MG63 (cell line): Measurements from ENCODE around the gene ATF2. TPM values are rescaled to one million over a fixed set of nuclear protein-coding genes. Genes with fewer than 3 reads are reported as not detected.

Experiments used
- DNase-seq: peaks from one replicate; pipeline ENCODE4 v3.0.0-alpha.2; 2020
- H3K27me3 ChIP-seq: fragments of 250-450 bp; sonication (Bioruptor Pico); 2 replicates; pipeline ENCODE4 v1.5.1; 2020; ENCODE audit warnings: mild to moderate bottlenecking, moderate library complexity
- H3K36me3 ChIP-seq: fragments of 250-450 bp; sonication (Bioruptor Pico); 2 replicates; pipeline ENCODE4 v1.5.1; 2020; ENCODE audit warnings: mild to moderate bottlenecking, moderate library complexity
- H3K4me3 ChIP-seq: fragments of 250-450 bp; sonication (Bioruptor Pico); 2 replicates; pipeline ENCODE4 v1.5.1; 2020; ENCODE audit warnings: mild to moderate bottlenecking, moderate library complexity
- H3K9me3 ChIP-seq: fragments of 250-450 bp; sonication (Bioruptor Pico); 2 replicates; pipeline ENCODE4 v1.5.1; 2020; ENCODE audit warnings: mild to moderate bottlenecking, moderate library complexity
- total RNA-seq: library from RNA; depleted of rRNA; stranded (reverse); fragments of >200 nt; shearing (Covaris generic); gene quantifications from 2 replicates; pipeline ENCODE4 v1.2.3, GENCODE V29; 2014; ENCODE audit warnings: low replicate concordance

Gene ATF2
- total RNA-seq, 1 experiment from 2014 or later, result 18.4 TPM

GRCh38 chr2:175170659-175171304 is 2.8 kb upstream of the ATF2 start:
- Histone ChIP-seq H3K27me3 (no peaks in the 10 kb centered on the region), H3K36me3 (peaks cover 2% of the 10 kb centered on the region), H3K9me3 (no peaks in the 10 kb centered on the region), H3K4me3 (no peak overlapping the region)
- DNase-seq, result no peak

- peak overlapping the region; percentile 99 for H3K4me3 ChIP-seq
- no peaks in the 10 kb centered on the region for H3K27me3 ChIP-seq
- no peaks in the 10 kb centered on the region for H3K9me3 ChIP-seq
- no peak for DNase-seq
- H3K36me3 ChIP-seq, result peaks cover 5% of the 10 kb centered on the region
These were observed 1.2 kb upstream of the ATF2 start for GRCh38 chr2:175169191-175169590.

- Histone ChIP-seq H3K9me3 (no peaks in the 10 kb centered on the region), H3K4me3 (peak overlapping the region; percentile 99), H3K36me3 (peaks cover 5% of the 10 kb centered on the region), H3K27me3 (no peaks in the 10 kb centered on the region)
- DNase-seq, result no peak
These were observed 552 bp upstream of the ATF2 start for GRCh38 chr2:175168564-175168945.

- peak overlapping the region; percentile 99 for H3K4me3 ChIP-seq
- H3K27me3 ChIP-seq, result no peaks in the 10 kb centered on the region
- no peaks in the 10 kb centered on the region for H3K9me3 ChIP-seq
- H3K36me3 ChIP-seq, result peaks cover 5% of the 10 kb centered on the region
- peak; percentile 58 for DNase-seq
These were observed 769 bp downstream of the ATF2 start for GRCh38 chr2:175167076-175167791.

GRCh38 chr2:175166216-175166824 is 1.7 kb downstream of the ATF2 start:
- no peaks in the 10 kb centered on the region for H3K9me3 ChIP-seq

GRCh38 chr2:175164235-175164634 is 3.8 kb downstream of the ATF2 start:
- Histone ChIP-seq H3K9me3 (no peaks in the 10 kb centered on the region), H3K27me3 (no peaks in the 10 kb centered on the region)
- no peak for DNase-seq

More at GRCh38 chr2:175166216-175166824, 1.7 kb downstream of the ATF2 start:
- no peaks in the 10 kb centered on the region for H3K27me3 ChIP-seq
- DNase-seq, result no peak
- H3K36me3 ChIP-seq, result peaks cover 5% of the 10 kb centered on the region
- peak overlapping the region; percentile 99 for H3K4me3 ChIP-seq

GRCh38 chr2:175158894-175159293 is 9.1 kb downstream of the ATF2 start:
- Histone ChIP-seq H3K4me3 (no peak overlapping the region), H3K36me3 (peaks cover 17% of the 10 kb centered on the region), H3K9me3 (no peaks in the 10 kb centered on the region), H3K27me3 (no peaks in the 10 kb centered on the region)
- no peak for DNase-seq

More at GRCh38 chr2:175164235-175164634, 3.8 kb downstream of the ATF2 start:
- Histone ChIP-seq H3K36me3 (peaks cover 14% of the 10 kb centered on the region), H3K4me3 (no peak overlapping the region)

GRCh38 chr2:175156534-175156933 is 11.5 kb downstream of the ATF2 start:
- peak; percentile 19 for DNase-seq
- H3K4me3 ChIP-seq, result no peak overlapping the region
- no peaks in the 10 kb centered on the region for H3K9me3 ChIP-seq
- no peaks in the 10 kb centered on the region for H3K27me3 ChIP-seq
- peaks cover 17% of the 10 kb centered on the region for H3K36me3 ChIP-seq

- Histone ChIP-seq H3K27me3 (no peaks in the 10 kb centered on the region), H3K36me3 (peaks cover 18% of the 10 kb centered on the region), H3K9me3 (no peaks in the 10 kb centered on the region), H3K4me3 (no peak overlapping the region)
- peak; percentile 18 for DNase-seq
These were observed 13.3 kb downstream of the ATF2 start for GRCh38 chr2:175154661-175155082.

- Histone ChIP-seq H3K9me3 (no peaks in the 10 kb centered on the region), H3K27me3 (no peaks in the 10 kb centered on the region), H3K4me3 (no peak overlapping the region), H3K36me3 (peaks cover 20% of the 10 kb centered on the region)
- no peak for DNase-seq
These were observed 15.8 kb downstream of the ATF2 start for GRCh38 chr2:175152242-175152641.

GRCh38 chr2:175151791-175152190 is 16.2 kb downstream of the ATF2 start:
- Histone ChIP-seq H3K4me3 (no peak overlapping the region), H3K36me3 (peaks cover 20% of the 10 kb centered on the region), H3K9me3 (no peaks in the 10 kb centered on the region), H3K27me3 (no peaks in the 10 kb centered on the region)
- DNase-seq, result no peak

- Histone ChIP-seq H3K9me3 (no peaks in the 10 kb centered on the region), H3K36me3 (peaks cover 14% of the 10 kb centered on the region), H3K27me3 (no peaks in the 10 kb centered on the region), H3K4me3 (no peak overlapping the region)
- no peak for DNase-seq
These were observed 20.8 kb downstream of the ATF2 start for GRCh38 chr2:175147186-175147585.

GRCh38 chr2:175143678-175144077 is 24.3 kb downstream of the ATF2 start:
- H3K9me3 ChIP-seq, result no peaks in the 10 kb centered on the region
- DNase-seq, result no peak
- H3K4me3 ChIP-seq, result no peak overlapping the region
- H3K27me3 ChIP-seq, result no peaks in the 10 kb centered on the region
- H3K36me3 ChIP-seq, result peaks cover 6% of the 10 kb centered on the region

- Histone ChIP-seq H3K27me3 (no peaks in the 10 kb centered on the region), H3K4me3 (no peak overlapping the region), H3K9me3 (no peaks in the 10 kb centered on the region), H3K36me3 (peaks cover 7% of the 10 kb centered on the region)
- no peak for DNase-seq
These were observed 24.8 kb downstream of the ATF2 start for GRCh38 chr2:175143191-175143590.

- peaks cover 7% of the 10 kb centered on the region for H3K36me3 ChIP-seq
- H3K4me3 ChIP-seq, result no peak overlapping the region
- DNase-seq, result no peak
- no peaks in the 10 kb centered on the region for H3K9me3 ChIP-seq
- no peaks in the 10 kb centered on the region for H3K27me3 ChIP-seq
These were observed 27.7 kb downstream of the ATF2 start for GRCh38 chr2:175140332-175140731.

- Histone ChIP-seq H3K36me3 (peaks cover 13% of the 10 kb centered on the region), H3K4me3 (no peak overlapping the region), H3K27me3 (no peaks in the 10 kb centered on the region), H3K9me3 (no peaks in the 10 kb centered on the region)
- no peak for DNase-seq
These were observed 30.2 kb downstream of the ATF2 start for GRCh38 chr2:175137793-175138192.

- peaks cover 13% of the 10 kb centered on the region for H3K36me3 ChIP-seq
- H3K4me3 ChIP-seq, result no peak overlapping the region
- H3K9me3 ChIP-seq, result no peaks in the 10 kb centered on the region
- H3K27me3 ChIP-seq, result no peaks in the 10 kb centered on the region
- DNase-seq, result no peak
These were observed 31.4 kb downstream of the ATF2 start for GRCh38 chr2:175136334-175137215.
